Thyroid gland (tissue), 4 donors: ENCODE measurements around the gene DNAH10. TPM values are rescaled to one million over a fixed set of nuclear protein-coding genes. Genes with fewer than 3 reads are reported as not detected.

ENCODE experiments used
- DNase-seq, 2 donors: peaks; one replicate each; pipeline ENCODE4 v3.0.0-alpha.2; 2019
- H3K27ac ChIP-seq, 3 donors: fragments of 200-600 bp; sonication (generic); 1 replicate in 2 of 3; 2 replicates in 1 of 3; pipeline ENCODE4 v1.5.1; 2016 to 2019; ENCODE audit warnings: mild to moderate bottlenecking in 1 of 3, moderate library complexity in 1 of 3
- H3K27me3 ChIP-seq: fragments of 200-600 bp; sonication (generic); one replicate; pipeline ENCODE4 v1.5.1; 2019
- H3K36me3 ChIP-seq, 2 donors: fragments of 200-600 bp; sonication (generic); one replicate each; pipeline ENCODE4 v1.5.1; 2016 to 2019
- H3K4me1 ChIP-seq, 2 donors: fragments of 200-600 bp; sonication (generic); one replicate each; pipeline ENCODE4 v1.5.1; 2017 to 2019
- H3K4me3 ChIP-seq, 3 donors: fragments of 200-600 bp; sonication (generic); replicated peaks in 1 of 3; 1 replicate in 2 of 3; 2 replicates in 1 of 3; pipeline ENCODE4 v1.5.1; 2016; ENCODE audit warnings: mild to moderate bottlenecking in 1 of 3
- H3K9me3 ChIP-seq: fragments of 200-600 bp; sonication (generic); one replicate; pipeline ENCODE4 v1.5.1; 2017
- CTCF ChIP-seq, 6 experiments: fragments of 200-600 bp in 3 of 6; fragments of 450-650 bp in 3 of 6; sonication (generic) in 3 of 6; IDR thresholded peaks; one replicate each; pipeline ENCODE4 v1.5.1; 2016 to 2019; ENCODE audit warnings: antibody characterized with exemption in 6 of 6, mild to moderate bottlenecking in 2 of 6, inconsistent platforms in 1 of 6, moderate library complexity in 1 of 6
- POLR2A ChIP-seq, 2 donors: fragments of 450-650 bp; IDR thresholded peaks; one replicate each; pipeline ENCODE4 v1.6.1; 2017; ENCODE audit warnings: antibody characterized with exemption in 2 of 2, mild to moderate bottlenecking in 2 of 2, moderate library complexity in 1 of 2
- WGBS, 2 donors: methylation state at CpG; one replicate each; pipeline ENCODE4 v1.1.5; 2017; 5-methylcytosine and 5-hydroxymethylcytosine counted together
- intact Hi-C: fragments of 100-400 bp; cut with DNase I; formaldehyde crosslinking; loops from one replicate; pipeline ENCODE4 v1.15.1; 2023
- total RNA-seq, 4 donors: library from RNA; depleted of rRNA; stranded (reverse); fragments of >200 nt; gene quantifications; one replicate each; pipeline ENCODE4 v1.2.3, GENCODE V29; 2016

Gene DNAH10
- total RNA-seq, 4 donors from 2014 or later: 0.10 to 0.33 (median 0.27) TPM; not detected in 1

- no peaks in the 10 kb centered on the region for H3K4me1 ChIP-seq
- TF ChIP-seq POLR2A (IDR thresholded peaks at IDR 0.05): no peak
- TF ChIP-seq CTCF (IDR thresholded peaks at IDR 0.05): no peak
- H3K4me3 ChIP-seq: no peak overlapping the region
- H3K9me3 ChIP-seq: no peaks in the 10 kb centered on the region
- WGBS, 2 donors: 68 to 85% methylated on average over 3 of the region's 3 CpGs
- intact Hi-C loops: no loop called here
- DNase-seq: no peak
- no peaks in the 10 kb centered on the region for H3K36me3 ChIP-seq
- no peaks in the 10 kb centered on the region for H3K27me3 ChIP-seq
- no peak overlapping the region for H3K27ac ChIP-seq
Measured at GRCh38 chr12:123849517-123849916, 87.4 kb downstream of the DNAH10 start.

GRCh38 chr12:123850246-123851134 lies 88.4 kb downstream of the DNAH10 start:
- intact Hi-C loops: no loop called here
- H3K9me3 ChIP-seq: no peaks in the 10 kb centered on the region
- no peaks in the 10 kb centered on the region for H3K4me1 ChIP-seq
- H3K27me3 ChIP-seq: no peaks in the 10 kb centered on the region
- H3K4me3 ChIP-seq: no peak overlapping the region
- TF ChIP-seq CTCF (IDR thresholded peaks at IDR 0.05) (no peak), POLR2A (IDR thresholded peaks at IDR 0.05) (no peak)
- 89 to 94% methylated on average over 25 to 34 of the region's 34 CpGs for WGBS, 2 donors
- no peak for DNase-seq
- H3K36me3 ChIP-seq: no peaks in the 10 kb centered on the region
- no peak overlapping the region for H3K27ac ChIP-seq

GRCh38 chr12:123853396-123854070 lies 91.4 kb downstream of the DNAH10 start:
- H3K4me3 ChIP-seq: no peak overlapping the region
- intact Hi-C loops: no loop called here
- no peaks in the 10 kb centered on the region for H3K36me3 ChIP-seq
- no peaks in the 10 kb centered on the region for H3K27me3 ChIP-seq
- H3K27ac ChIP-seq: no peak overlapping the region
- WGBS, 2 donors: 87 to 90% methylated on average over 28 of the region's 28 CpGs
- no peaks in the 10 kb centered on the region for H3K4me1 ChIP-seq
- DNase-seq: no peak
- no peaks in the 10 kb centered on the region for H3K9me3 ChIP-seq
- no peak for TF ChIP-seq CTCF (IDR thresholded peaks at IDR 0.05)
- TF ChIP-seq POLR2A (IDR thresholded peaks at IDR 0.05): no peak

- Histone ChIP-seq H3K36me3 (no peaks in the 10 kb centered on the region), H3K4me3 (no peak overlapping the region), H3K4me1 (no peaks in the 10 kb centered on the region), H3K9me3 (no peaks in the 10 kb centered on the region), H3K27me3 (no peaks in the 10 kb centered on the region), H3K27ac (no peak overlapping the region)
- intact Hi-C loops: no loop called here
- TF ChIP-seq POLR2A (IDR thresholded peaks at IDR 0.05) (no peak), CTCF (IDR thresholded peaks at IDR 0.05) (no peak)
- WGBS, 2 donors: 49 to 53% methylated on average over 7 of the region's 7 CpGs
- DNase-seq: no peak
Measured at GRCh38 chr12:123854232-123854631, 92.1 kb downstream of the DNAH10 start.

- Histone ChIP-seq H3K4me1 (no peaks in the 10 kb centered on the region), H3K9me3 (no peaks in the 10 kb centered on the region), H3K4me3 (no peak overlapping the region), H3K36me3 (no peaks in the 10 kb centered on the region), H3K27me3 (no peaks in the 10 kb centered on the region), H3K27ac (no peak overlapping the region)
- no peak for DNase-seq
- TF ChIP-seq POLR2A (IDR thresholded peaks at IDR 0.05) (no peak), CTCF (IDR thresholded peaks at IDR 0.05) (no peak)
- intact Hi-C loops: no loop called here
- 65 to 70% methylated on average over 6 of the region's 6 CpGs for WGBS, 2 donors
Measured at GRCh38 chr12:123854918-123855317, 92.8 kb downstream of the DNAH10 start.
